GM10266 (cell line): Measurements from ENCODE around the gene PRR11.

Source experiments
- DNase-seq: peaks from one replicate; pipeline ENCODE4 v3.0.0; 2012; ENCODE audit errors: extremely low spot score
- TF ChIP-seq, protein P1 (sequence below): IDR thresholded peaks from 2 replicates; pipeline ENCODE4 v1.5.1; 2012; ENCODE audit warnings: mild to moderate bottlenecking, low read depth; ENCODE audit not compliant: control insufficient read depth, insufficient read depth; ENCODE audit errors: missing control alignments

Gene PRR11

DNA sequence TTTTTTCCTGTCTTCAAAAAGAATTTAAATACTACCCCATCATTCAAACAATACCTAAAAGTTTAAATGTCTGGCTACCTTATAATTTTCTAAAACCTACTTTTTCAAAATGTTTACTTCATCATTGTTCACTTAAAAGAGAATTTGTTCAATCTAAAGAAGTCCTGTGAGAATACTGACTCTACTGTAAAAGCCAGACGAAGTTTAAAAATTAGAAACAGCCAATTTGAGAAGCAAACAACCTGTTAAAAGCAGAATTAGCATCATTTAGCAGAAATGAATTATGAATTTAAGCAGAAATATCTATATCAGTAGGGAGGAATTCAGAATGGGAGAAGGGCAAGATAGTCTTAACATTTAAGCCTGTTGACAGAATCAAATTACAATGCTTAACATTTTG is 2.6 kb upstream of the PRR11 start:
- TF ChIP-seq, protein P1, sequence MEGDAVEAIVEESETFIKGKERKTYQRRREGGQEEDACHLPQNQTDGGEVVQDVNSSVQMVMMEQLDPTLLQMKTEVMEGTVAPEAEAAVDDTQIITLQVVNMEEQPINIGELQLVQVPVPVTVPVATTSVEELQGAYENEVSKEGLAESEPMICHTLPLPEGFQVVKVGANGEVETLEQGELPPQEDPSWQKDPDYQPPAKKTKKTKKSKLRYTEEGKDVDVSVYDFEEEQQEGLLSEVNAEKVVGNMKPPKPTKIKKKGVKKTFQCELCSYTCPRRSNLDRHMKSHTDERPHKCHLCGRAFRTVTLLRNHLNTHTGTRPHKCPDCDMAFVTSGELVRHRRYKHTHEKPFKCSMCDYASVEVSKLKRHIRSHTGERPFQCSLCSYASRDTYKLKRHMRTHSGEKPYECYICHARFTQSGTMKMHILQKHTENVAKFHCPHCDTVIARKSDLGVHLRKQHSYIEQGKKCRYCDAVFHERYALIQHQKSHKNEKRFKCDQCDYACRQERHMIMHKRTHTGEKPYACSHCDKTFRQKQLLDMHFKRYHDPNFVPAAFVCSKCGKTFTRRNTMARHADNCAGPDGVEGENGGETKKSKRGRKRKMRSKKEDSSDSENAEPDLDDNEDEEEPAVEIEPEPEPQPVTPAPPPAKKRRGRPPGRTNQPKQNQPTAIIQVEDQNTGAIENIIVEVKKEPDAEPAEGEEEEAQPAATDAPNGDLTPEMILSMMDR, result no peak
- DNase-seq, result no peak

DNA sequence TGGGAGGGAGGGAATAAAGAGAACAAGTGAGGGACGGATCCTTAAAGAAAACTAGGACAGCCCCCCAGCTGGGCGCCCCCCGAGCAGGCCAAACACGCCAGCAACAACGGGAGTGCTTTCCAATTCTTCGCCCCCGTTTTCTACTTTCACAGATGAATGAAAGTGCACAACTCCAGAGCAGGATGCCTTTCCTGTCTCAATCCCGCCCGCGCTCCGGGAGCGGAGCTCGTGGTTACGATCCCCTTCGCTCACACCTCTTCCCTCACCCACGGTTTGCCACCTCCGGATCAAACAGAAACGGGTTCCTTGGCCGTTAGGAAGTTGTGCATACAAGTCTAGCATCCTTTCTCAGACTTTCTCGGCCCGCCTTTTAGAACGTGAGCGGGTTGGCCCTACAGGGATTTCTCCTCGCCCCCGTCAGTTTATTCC is 1.2 kb upstream of the PRR11 start:
- TF ChIP-seq, protein P1, result no peak
- DNase-seq, result no peak

GRCh38 chr17:59154721-59155438 is 666 bp upstream of the PRR11 start, which contains the start of gene SKA2:
Gene SKA2 (minus strand): TSS chr17:59155186. CDS start chr17:59155163, 23 bp downstream.
- peak; percentile 89 for DNase-seq
- TF ChIP-seq, protein P1, result no peak

- TF ChIP-seq, protein P1, result no peak
- no peak for DNase-seq
These were observed 4.8 kb downstream of the PRR11 start for GRCh38 chr17:59160157-59161025.

GRCh38 chr17:59161477-59161876 is 5.9 kb downstream of the PRR11 start:
- TF ChIP-seq, protein P1, result no peak
- no peak for DNase-seq

GRCh38 chr17:59165933-59166342 is 10.4 kb downstream of the PRR11 start:
- TF ChIP-seq, protein P1, result peak; percentile 52
- peak; percentile 44 for DNase-seq

DNA sequence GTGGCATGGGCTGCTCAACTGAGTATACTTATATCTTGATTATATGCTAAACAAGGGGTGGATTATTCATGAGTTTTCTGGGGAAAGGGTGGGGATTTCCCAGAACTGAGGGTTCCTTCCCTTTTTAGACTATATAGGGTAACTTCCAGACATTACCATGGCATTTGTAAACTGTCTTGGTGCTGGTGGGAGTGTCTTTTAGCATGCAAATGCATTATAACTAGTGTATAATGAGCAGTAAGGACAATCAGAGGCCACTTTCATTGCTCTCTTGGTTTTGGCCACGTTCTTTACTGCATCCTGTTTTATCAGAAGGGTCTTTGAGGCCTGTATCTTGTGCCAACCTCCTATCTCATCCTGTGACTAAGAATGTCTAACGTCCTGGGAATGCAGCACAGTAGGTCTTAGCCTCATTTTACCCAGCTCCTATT is 12.0 kb downstream of the PRR11 start:
- no peak for DNase-seq
- TF ChIP-seq, protein P1, result no peak
